GM06990 (cell line): ENCODE measurements around the gene PRR27.

Experiments
- DNase-seq: peaks from one replicate; pipeline ENCODE4 v3.0.0-alpha.2; 2011; ENCODE audit not compliant: insufficient read length; ENCODE audit errors: extremely low read depth
- H3K27me3 ChIP-seq: replicated peaks from 2 replicates; pipeline ENCODE4 v1.6.0; 2011; ENCODE audit warnings: low read length; ENCODE audit not compliant: control insufficient read depth, insufficient read depth
- H3K36me3 ChIP-seq: 2 replicates; pipeline ENCODE4 v1.5.1; 2011; ENCODE audit warnings: low read length; ENCODE audit not compliant: control insufficient read depth, insufficient read depth
- H3K4me3 ChIP-seq: replicated peaks from 2 replicates; pipeline ENCODE4 v1.5.1; 2011; ENCODE audit warnings: low read depth, mild to moderate bottlenecking, control low read depth, low read length
- CTCF ChIP-seq: IDR thresholded peaks from 2 replicates; pipeline ENCODE4 v1.5.1; 2011; ENCODE audit warnings: low read length, control low read depth, mild to moderate bottlenecking, inconsistent platforms; ENCODE audit not compliant: insufficient read depth, poor library complexity, severe bottlenecking

The PRR27 gene

GRCh38 chr4:70179811-70180210, 25.8 kb downstream of the PRR27 start:
- Histone ChIP-seq H3K4me3 (no peak overlapping the region), H3K36me3 (no peaks in the 10 kb centered on the region), H3K27me3 (no peaks in the 10 kb centered on the region)
- TF ChIP-seq CTCF, result no peak
- DNase-seq, result no peak

GRCh38 chr4:70181864-70182263, 27.8 kb downstream of the PRR27 start:
- Histone ChIP-seq H3K27me3 (no peaks in the 10 kb centered on the region), H3K4me3 (no peak overlapping the region), H3K36me3 (no peaks in the 10 kb centered on the region)
- no peak for DNase-seq
- TF ChIP-seq CTCF, result no peak

- DNase-seq, result no peak
- Histone ChIP-seq H3K4me3 (no peak overlapping the region), H3K27me3 (no peaks in the 10 kb centered on the region), H3K36me3 (no peaks in the 10 kb centered on the region)
- TF ChIP-seq CTCF, result no peak
Measured at GRCh38 chr4:70182517-70183167, 28.6 kb downstream of the PRR27 start.

GRCh38 chr4:70183168-70183939, 29.3 kb downstream of the PRR27 start:
- H3K36me3 ChIP-seq, result no peaks in the 10 kb centered on the region
- H3K27me3 ChIP-seq, result no peaks in the 10 kb centered on the region
- DNase-seq, result peak; percentile 0
- H3K4me3 ChIP-seq, result no peak overlapping the region
- peak; percentile 81 for TF ChIP-seq CTCF

GRCh38 chr4:70183940-70184246, 29.9 kb downstream of the PRR27 start:
- DNase-seq, result no peak
- no peak for TF ChIP-seq CTCF

More at GRCh38 chr4:70183940-70184246, 29.9 kb downstream of the PRR27 start:
- no peaks in the 10 kb centered on the region for H3K36me3 ChIP-seq
- H3K4me3 ChIP-seq, result no peak overlapping the region
- H3K27me3 ChIP-seq, result no peaks in the 10 kb centered on the region
